Esophagus muscularis mucosa (tissue), 4 donors: ENCODE data around the gene KCNMB2. TPM values are rescaled to one million over a fixed set of nuclear protein-coding genes. Genes with fewer than 3 reads are reported as not detected.

Experiments used
- DNase-seq: peaks from one replicate; pipeline ENCODE4 v3.0.0-alpha.2; 2017; ENCODE audit errors: extremely low spot score
- H3K27ac ChIP-seq, 4 donors: fragments of 200-600 bp; sonication (generic); replicated peaks in 1 of 4; 1 replicate in 3 of 4; 2 replicates in 1 of 4; pipeline ENCODE4 v1.5.1; 2016 to 2019; ENCODE audit warnings: mild to moderate bottlenecking in 1 of 4
- H3K27me3 ChIP-seq, 4 donors: fragments of 200-600 bp; sonication (generic); one replicate each; pipeline versions ENCODE4 v1.5.1 to v1.6.0; 2016 to 2019
- H3K36me3 ChIP-seq, 4 donors: fragments of 200-600 bp; sonication (generic); one replicate each; pipeline ENCODE4 v1.5.1; 2016 to 2019
- H3K4me1 ChIP-seq, 4 donors: fragments of 200-600 bp; sonication (generic); one replicate each; pipeline ENCODE4 v1.5.1; 2016 to 2019
- H3K4me3 ChIP-seq, 4 donors: fragments of 200-600 bp; sonication (generic); 1 replicate in 2 of 4; 2 replicates in 2 of 4; pipeline ENCODE4 v1.5.1; 2016 to 2019; ENCODE audit warnings: mild to moderate bottlenecking in 4 of 4, moderate library complexity in 1 of 4
- H3K9me3 ChIP-seq, 4 donors: fragments of 200-600 bp; sonication (generic); 1 replicate in 3 of 4; 2 replicates in 1 of 4; pipeline ENCODE4 v1.5.1; 2016 to 2019
- CTCF ChIP-seq, 3 experiments: fragments of 200-600 bp in 2 of 3; fragments of 450-650 bp in 1 of 3; sonication (generic) in 2 of 3; IDR thresholded peaks; one replicate each; pipeline ENCODE4 v1.5.1; 2017 to 2019; ENCODE audit warnings: antibody characterized with exemption in 3 of 3, mild to moderate bottlenecking in 2 of 3, moderate library complexity in 1 of 3
- EP300 ChIP-seq: sonication (generic); formaldehyde crosslinking; IDR thresholded peaks from one replicate; pipeline ENCODE4 v1.6.1; 2017; ENCODE audit warnings: antibody characterized with exemption
- POLR2A ChIP-seq: fragments of 450-650 bp; IDR thresholded peaks from one replicate; pipeline ENCODE4 v1.6.1; 2017; ENCODE audit warnings: antibody characterized with exemption, moderate library complexity, mild to moderate bottlenecking, low read depth
- POLR2AphosphoS5 ChIP-seq, 2 donors: sonication (generic); formaldehyde crosslinking; IDR thresholded peaks; one replicate each; pipeline ENCODE4 v1.6.1; 2017; ENCODE audit warnings: antibody characterized with exemption in 2 of 2
- WGBS: methylation state at CpG from one replicate; pipeline ENCODE4 v1.1.5; 2018; 5-methylcytosine and 5-hydroxymethylcytosine counted together
- intact Hi-C: fragments of 100-400 bp; cut with DNase I; formaldehyde crosslinking; loops from one replicate; pipeline ENCODE4 v1.15.1; 2023
- total RNA-seq, 4 donors: library from RNA; depleted of rRNA; stranded (reverse); fragments of >200 nt; gene quantifications; one replicate each; pipeline versions ENCODE4 v1.1.0 to v1.2.1, GENCODE V29; 2016

Gene KCNMB2
- total RNA-seq, 4 donors from 2014 or later, result 0.17 to 0.40 TPM; not detected in 2

- DNase-seq, result no peak
- H3K4me1 ChIP-seq, result peaks cover 0 to 9% (median 7%) of the 10 kb centered on the region in 4 donors
- H3K4me3 ChIP-seq, result no peak overlapping the region
- H3K9me3 ChIP-seq, result no peaks in the 10 kb centered on the region
- H3K27me3 ChIP-seq, result no peaks in the 10 kb centered on the region
- H3K36me3 ChIP-seq, result no peaks in the 10 kb centered on the region
- WGBS, result 100% methylated on average over 1 of the region's 1 CpG
- intact Hi-C loops, result no loop called here
- no peak overlapping the region for H3K27ac ChIP-seq
- no peak for TF ChIP-seq EP300
Measured at GRCh38 chr3:178718995-178719635, 182.9 kb downstream of the KCNMB2 start.

GRCh38 chr3:178732824-178733223 is 196.6 kb downstream of the KCNMB2 start:
- H3K27me3 ChIP-seq, result no peaks in the 10 kb centered on the region
- intact Hi-C loops, result no loop called here
- TF ChIP-seq CTCF (IDR thresholded peaks at IDR 0.05), result no peak
- no peak for TF ChIP-seq POLR2AphosphoS5 (IDR thresholded peaks at IDR 0.05)
- no peak for TF ChIP-seq POLR2A
- no peak for TF ChIP-seq EP300
- no peaks in the 10 kb centered on the region for H3K36me3 ChIP-seq
- H3K4me3 ChIP-seq, result no peak overlapping the region
- 94% methylated on average over 4 of the region's 4 CpGs for WGBS
- no peaks in the 10 kb centered on the region for H3K9me3 ChIP-seq
- peaks cover 3 to 26% (median 17%) of the 10 kb centered on the region in 4 donors for H3K4me1 ChIP-seq
- no peak overlapping the region for H3K27ac ChIP-seq
- no peak for DNase-seq

GRCh38 chr3:178735032-178735674 is 198.9 kb downstream of the KCNMB2 start:
- WGBS, result 42% methylated on average over 4 of the region's 4 CpGs
- TF ChIP-seq EP300 (no peak), POLR2AphosphoS5 (IDR thresholded peaks at IDR 0.05) (no peak), POLR2A (no peak), CTCF (IDR thresholded peaks at IDR 0.05) (no peak)

GRCh38 chr3:178736300-178736699 is 200.1 kb downstream of the KCNMB2 start:
- WGBS, result 37% methylated on average over 3 of the region's 3 CpGs
- H3K4me1 ChIP-seq, result peaks cover 3 to 26% (median 17%) of the 10 kb centered on the region in 4 donors
- no peaks in the 10 kb centered on the region for H3K36me3 ChIP-seq
- TF ChIP-seq POLR2AphosphoS5 (IDR thresholded peaks at IDR 0.05) (peak in 1 of 2 donors; percentile 9), EP300 (peak; percentile 14), POLR2A (no peak), CTCF (IDR thresholded peaks at IDR 0.05) (no peak)
- H3K27ac ChIP-seq, result peak overlapping the region; percentile 38 to 66 (median 62)
- intact Hi-C loops, result no loop called here
- H3K27me3 ChIP-seq, result no peaks in the 10 kb centered on the region
- H3K4me3 ChIP-seq, result no peak overlapping the region
- no peak for DNase-seq
- H3K9me3 ChIP-seq, result no peaks in the 10 kb centered on the region

More at GRCh38 chr3:178735032-178735674, 198.9 kb downstream of the KCNMB2 start:
- H3K36me3 ChIP-seq, result no peaks in the 10 kb centered on the region
- DNase-seq, result no peak
- intact Hi-C loops, result no loop called here
- H3K27ac ChIP-seq, result peak overlapping the region; percentile 38 to 66 (median 62)
- H3K4me1 ChIP-seq, result peaks cover 3 to 26% (median 17%) of the 10 kb centered on the region in 4 donors
- H3K9me3 ChIP-seq, result no peaks in the 10 kb centered on the region
- no peaks in the 10 kb centered on the region for H3K27me3 ChIP-seq
- H3K4me3 ChIP-seq, result no peak overlapping the region

- no peak for DNase-seq
- intact Hi-C loops, result no loop called here
- Histone ChIP-seq H3K4me3 (no peak overlapping the region), H3K36me3 (no peaks in the 10 kb centered on the region), H3K27me3 (no peaks in the 10 kb centered on the region), H3K4me1 (peaks cover 3 to 24% (median 17%) of the 10 kb centered on the region in 4 donors), H3K9me3 (no peaks in the 10 kb centered on the region), H3K27ac (no peak overlapping the region)
- WGBS, result 88% methylated on average over 3 of the region's 3 CpGs
- TF ChIP-seq POLR2AphosphoS5 (IDR thresholded peaks at IDR 0.05), result no peak
- no peak for TF ChIP-seq POLR2A
- TF ChIP-seq EP300, result no peak
- TF ChIP-seq CTCF (IDR thresholded peaks at IDR 0.05), result no peak
Measured at GRCh38 chr3:178739720-178740119, 203.5 kb downstream of the KCNMB2 start.
